ENCODE results near the gene ZNF140. TPM values are rescaled to one million over a fixed set of nuclear protein-coding genes. Genes with fewer than 3 reads are reported as not detected.

The ZNF140 gene
- total RNA-seq, 1 experiment from 2014 or later: 16.0 TPM

GRCh38 chr12:133063556-133063955, 17.2 kb upstream of the ZNF140 start:
- intact Hi-C loops (cut with micrococcal nuclease; ENCODE audit: unreplicated experiment): no loop called here
- peaks cover 24% of the 10 kb centered on the region for H3K9me3 Mint-ChIP-seq (ENCODE audit: low read depth, unreplicated experiment)
- H3K4me1 Mint-ChIP-seq (ENCODE audit: low read depth, unreplicated experiment): no peaks in the 10 kb centered on the region
- H3K27ac Mint-ChIP-seq (ENCODE audit: unreplicated experiment): no peak overlapping the region
- no peak overlapping the region for H3K4me3 Mint-ChIP-seq (ENCODE audit: low read depth, unreplicated experiment)
- TF ChIP-seq CTCF (IDR thresholded peaks at IDR 0.05; ENCODE audit: unreplicated experiment): no peak
- DNase-seq: no peak
- peaks cover 8% of the 10 kb centered on the region for H3K36me3 Mint-ChIP-seq (ENCODE audit: insufficient read depth, unreplicated experiment)
- BruUV-seq (replicated peaks): no TSS peak
- CTCF ChIA-PET: no interaction called here
- H3K27me3 Mint-ChIP-seq (ENCODE audit: unreplicated experiment): no peaks in the 10 kb centered on the region

GRCh38 chr12:133073836-133074235, 6.9 kb upstream of the ZNF140 start:
- CTCF ChIA-PET: interaction anchor here (0.6 kb wide), 1 partner anchor 189 kb away, joined by 3 read pairs; no protein-coding TSS in a partner anchor
- H3K27me3 Mint-ChIP-seq (ENCODE audit: unreplicated experiment): no peaks in the 10 kb centered on the region
- no peaks in the 10 kb centered on the region for H3K4me1 Mint-ChIP-seq (ENCODE audit: low read depth, unreplicated experiment)
- no peak for DNase-seq
- peaks cover 25% of the 10 kb centered on the region for H3K9me3 Mint-ChIP-seq (ENCODE audit: low read depth, unreplicated experiment)
- H3K36me3 Mint-ChIP-seq (ENCODE audit: insufficient read depth, unreplicated experiment): no peaks in the 10 kb centered on the region
- intact Hi-C loops (cut with micrococcal nuclease; ENCODE audit: unreplicated experiment): no loop called here
- no peak overlapping the region for H3K4me3 Mint-ChIP-seq (ENCODE audit: low read depth, unreplicated experiment)
- BruUV-seq (replicated peaks): no TSS peak
- no peak overlapping the region for H3K27ac Mint-ChIP-seq (ENCODE audit: unreplicated experiment)
- no peak for TF ChIP-seq CTCF (IDR thresholded peaks at IDR 0.05; ENCODE audit: unreplicated experiment)

GRCh38 chr12:133080026-133080367, 726 bp upstream of the ZNF140 start:
- TF ChIP-seq CTCF (IDR thresholded peaks at IDR 0.05; ENCODE audit: unreplicated experiment): no peak
- intact Hi-C loops (cut with micrococcal nuclease; ENCODE audit: unreplicated experiment): loop anchor here (1.0 to 5.0 kb wide), 6 partner anchors 41 to 253 kb away; partner anchors contain the start of genes CHFR, GOLGA3, ZNF10 and ZNF26
- no peak overlapping the region for H3K27ac Mint-ChIP-seq (ENCODE audit: unreplicated experiment)
- no TSS peak for BruUV-seq (replicated peaks)
- CTCF ChIA-PET: interaction anchor here (0.7 to 1.0 kb wide), 3 partner anchors 50 to 101 kb away, joined by 3 to 7 read pairs (median 3); partner anchors contain the start of genes ZNF10, ZNF268 and ZNF891
- no peak overlapping the region for H3K4me3 Mint-ChIP-seq (ENCODE audit: low read depth, unreplicated experiment)
- H3K27me3 Mint-ChIP-seq (ENCODE audit: unreplicated experiment): no peaks in the 10 kb centered on the region
- DNase-seq: peak; percentile 98
- no peaks in the 10 kb centered on the region for H3K4me1 Mint-ChIP-seq (ENCODE audit: low read depth, unreplicated experiment)
- peaks cover 22% of the 10 kb centered on the region for H3K9me3 Mint-ChIP-seq (ENCODE audit: low read depth, unreplicated experiment)
- H3K36me3 Mint-ChIP-seq (ENCODE audit: insufficient read depth, unreplicated experiment): peaks cover 27% of the 10 kb centered on the region

GRCh38 chr12:133081159-133081780, 547 bp downstream of the ZNF140 start:
- TF ChIP-seq CTCF (IDR thresholded peaks at IDR 0.05; ENCODE audit: unreplicated experiment): no peak
- CTCF ChIA-PET: interaction anchor here (0.8 kb wide), 2 partner anchors 100 to 252 kb away, joined by 3 read pairs; partner anchors contain the start of genes GOLGA3 and ZNF268
- no peak overlapping the region for H3K27ac Mint-ChIP-seq (ENCODE audit: unreplicated experiment)
- H3K9me3 Mint-ChIP-seq (ENCODE audit: low read depth, unreplicated experiment): peaks cover 19% of the 10 kb centered on the region
- no peak for DNase-seq
- intact Hi-C loops (cut with micrococcal nuclease; ENCODE audit: unreplicated experiment): loop anchor here (2.0 to 5.0 kb wide), 4 partner anchors 42 to 254 kb away; partner anchors contain the start of genes GOLGA3, ZNF10, ZNF26 and ZNF891
- H3K4me3 Mint-ChIP-seq (ENCODE audit: low read depth, unreplicated experiment): no peak overlapping the region
- no TSS peak for BruUV-seq (replicated peaks)
- H3K4me1 Mint-ChIP-seq (ENCODE audit: low read depth, unreplicated experiment): no peaks in the 10 kb centered on the region
- no peaks in the 10 kb centered on the region for H3K27me3 Mint-ChIP-seq (ENCODE audit: unreplicated experiment)
- H3K36me3 Mint-ChIP-seq (ENCODE audit: insufficient read depth, unreplicated experiment): peaks cover 36% of the 10 kb centered on the region
